ENCODE data around the gene SUCO.
"Not testable (repeated sequence)": the region's sequence is repeated elsewhere in the genome, so short reads cannot be mapped to it uniquely, and the experiment has no call there.

The SUCO gene, protein sequence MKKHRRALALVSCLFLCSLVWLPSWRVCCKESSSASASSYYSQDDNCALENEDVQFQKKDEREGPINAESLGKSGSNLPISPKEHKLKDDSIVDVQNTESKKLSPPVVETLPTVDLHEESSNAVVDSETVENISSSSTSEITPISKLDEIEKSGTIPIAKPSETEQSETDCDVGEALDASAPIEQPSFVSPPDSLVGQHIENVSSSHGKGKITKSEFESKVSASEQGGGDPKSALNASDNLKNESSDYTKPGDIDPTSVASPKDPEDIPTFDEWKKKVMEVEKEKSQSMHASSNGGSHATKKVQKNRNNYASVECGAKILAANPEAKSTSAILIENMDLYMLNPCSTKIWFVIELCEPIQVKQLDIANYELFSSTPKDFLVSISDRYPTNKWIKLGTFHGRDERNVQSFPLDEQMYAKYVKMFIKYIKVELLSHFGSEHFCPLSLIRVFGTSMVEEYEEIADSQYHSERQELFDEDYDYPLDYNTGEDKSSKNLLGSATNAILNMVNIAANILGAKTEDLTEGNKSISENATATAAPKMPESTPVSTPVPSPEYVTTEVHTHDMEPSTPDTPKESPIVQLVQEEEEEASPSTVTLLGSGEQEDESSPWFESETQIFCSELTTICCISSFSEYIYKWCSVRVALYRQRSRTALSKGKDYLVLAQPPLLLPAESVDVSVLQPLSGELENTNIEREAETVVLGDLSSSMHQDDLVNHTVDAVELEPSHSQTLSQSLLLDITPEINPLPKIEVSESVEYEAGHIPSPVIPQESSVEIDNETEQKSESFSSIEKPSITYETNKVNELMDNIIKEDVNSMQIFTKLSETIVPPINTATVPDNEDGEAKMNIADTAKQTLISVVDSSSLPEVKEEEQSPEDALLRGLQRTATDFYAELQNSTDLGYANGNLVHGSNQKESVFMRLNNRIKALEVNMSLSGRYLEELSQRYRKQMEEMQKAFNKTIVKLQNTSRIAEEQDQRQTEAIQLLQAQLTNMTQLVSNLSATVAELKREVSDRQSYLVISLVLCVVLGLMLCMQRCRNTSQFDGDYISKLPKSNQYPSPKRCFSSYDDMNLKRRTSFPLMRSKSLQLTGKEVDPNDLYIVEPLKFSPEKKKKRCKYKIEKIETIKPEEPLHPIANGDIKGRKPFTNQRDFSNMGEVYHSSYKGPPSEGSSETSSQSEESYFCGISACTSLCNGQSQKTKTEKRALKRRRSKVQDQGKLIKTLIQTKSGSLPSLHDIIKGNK (N-terminal part only)

DNA sequence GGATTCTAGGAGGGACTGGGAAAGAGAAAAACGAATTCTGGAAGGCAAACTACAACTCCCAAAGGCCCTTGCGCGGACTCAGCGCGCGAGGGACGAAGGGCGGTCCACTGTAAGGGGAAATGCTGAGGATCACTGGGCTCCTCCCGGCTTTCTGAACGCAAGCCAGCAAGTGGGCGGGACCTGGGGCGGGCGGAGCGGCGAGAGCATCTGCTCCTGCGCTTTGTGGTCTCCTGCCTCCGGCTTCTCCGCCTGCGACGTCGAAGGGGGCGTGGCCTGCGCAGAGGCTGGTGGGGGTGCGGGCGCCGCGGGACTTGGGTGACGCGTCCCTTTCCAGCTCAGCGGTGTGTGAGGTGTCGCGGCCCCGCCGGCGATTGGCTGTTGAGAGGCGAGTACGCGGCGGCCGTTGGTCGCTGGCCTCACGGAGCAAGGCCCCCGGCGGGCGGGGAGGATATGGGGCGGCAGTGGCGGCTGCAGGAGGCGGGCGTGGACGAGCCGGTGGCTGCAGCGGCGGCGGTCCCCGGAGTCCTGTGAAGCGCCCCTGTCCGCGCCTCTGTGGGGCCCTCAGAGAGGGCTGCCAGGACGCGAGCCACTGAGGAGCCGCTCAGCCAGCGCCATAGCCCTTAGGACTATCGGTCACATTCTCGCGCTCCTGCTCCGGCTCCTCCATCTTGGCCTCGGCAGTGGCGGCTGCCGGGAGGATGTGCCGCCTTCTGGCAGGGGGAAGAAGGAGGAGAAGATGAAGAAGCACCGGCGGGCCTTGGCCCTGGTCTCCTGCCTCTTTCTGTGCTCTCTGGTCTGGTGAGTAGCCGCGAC, at the start of gene SUCO:
Gene SUCO, plus strand, starts transcription at position 451 of the 813 bp plus-strand sequence. Its CDS starts 286 bp downstream, at position 737.
- peak; percentile 100 for DNase-seq

DNA sequence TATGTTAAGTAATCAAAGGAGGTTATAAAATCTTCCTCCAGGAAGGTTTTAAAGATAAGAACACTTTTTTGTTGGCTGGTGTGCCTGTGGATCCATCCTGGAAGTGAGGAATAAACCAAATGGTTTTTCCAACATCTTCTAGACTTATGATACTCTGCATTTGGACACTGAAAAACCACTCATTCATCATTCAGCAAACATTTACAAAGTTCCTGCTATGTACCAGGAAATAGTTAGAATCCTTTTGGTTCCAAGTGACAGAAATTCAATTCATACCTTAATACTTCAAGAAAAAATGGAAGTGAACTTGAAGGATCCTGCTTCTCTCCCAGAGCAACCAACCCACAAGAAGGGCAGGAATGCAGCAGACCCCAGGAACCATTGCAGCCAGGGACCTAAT, 49.5 kb upstream of the SUCO start:
- no peak for DNase-seq

DNA sequence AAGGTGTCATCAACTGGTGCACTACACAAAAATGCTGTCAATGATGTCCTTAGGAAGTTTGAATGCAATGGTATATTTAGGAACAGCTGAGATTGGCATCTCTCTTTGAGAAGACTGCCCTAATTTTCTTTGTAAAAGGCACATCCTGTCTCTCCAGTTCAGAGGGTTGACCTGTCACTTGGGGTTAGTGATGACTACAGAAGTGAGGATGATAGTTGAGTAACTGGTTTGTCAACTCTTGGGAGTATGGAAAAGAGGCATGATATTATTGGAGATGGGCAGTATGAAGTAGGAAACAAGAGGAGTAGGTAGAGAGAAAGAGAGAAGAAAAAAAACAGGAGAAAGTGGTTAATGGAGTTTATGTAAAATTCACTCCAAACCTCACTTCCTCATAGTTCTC, 48.7 kb upstream of the SUCO start:
- DNase-seq = no peak

DNA sequence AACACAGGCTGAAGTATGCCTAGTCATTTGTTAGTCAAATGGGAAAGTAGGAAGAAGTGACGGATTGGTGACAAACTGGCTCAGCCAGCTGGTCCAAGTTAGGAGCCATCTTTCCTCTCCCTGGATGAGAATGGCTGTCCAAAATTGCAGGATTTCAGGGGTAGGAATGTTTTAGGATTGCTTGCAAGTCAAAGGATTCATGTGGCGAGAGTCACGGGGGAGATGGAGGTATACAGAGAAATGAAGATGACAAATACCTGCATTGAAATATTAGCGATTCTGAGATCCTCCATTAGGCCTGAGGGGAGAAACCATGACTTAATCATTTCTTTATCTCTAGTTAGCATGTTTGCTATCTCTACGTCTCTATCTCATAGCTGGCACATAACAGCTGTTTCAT, 47.3 kb upstream of the SUCO start:
- no peak for DNase-seq

DNA sequence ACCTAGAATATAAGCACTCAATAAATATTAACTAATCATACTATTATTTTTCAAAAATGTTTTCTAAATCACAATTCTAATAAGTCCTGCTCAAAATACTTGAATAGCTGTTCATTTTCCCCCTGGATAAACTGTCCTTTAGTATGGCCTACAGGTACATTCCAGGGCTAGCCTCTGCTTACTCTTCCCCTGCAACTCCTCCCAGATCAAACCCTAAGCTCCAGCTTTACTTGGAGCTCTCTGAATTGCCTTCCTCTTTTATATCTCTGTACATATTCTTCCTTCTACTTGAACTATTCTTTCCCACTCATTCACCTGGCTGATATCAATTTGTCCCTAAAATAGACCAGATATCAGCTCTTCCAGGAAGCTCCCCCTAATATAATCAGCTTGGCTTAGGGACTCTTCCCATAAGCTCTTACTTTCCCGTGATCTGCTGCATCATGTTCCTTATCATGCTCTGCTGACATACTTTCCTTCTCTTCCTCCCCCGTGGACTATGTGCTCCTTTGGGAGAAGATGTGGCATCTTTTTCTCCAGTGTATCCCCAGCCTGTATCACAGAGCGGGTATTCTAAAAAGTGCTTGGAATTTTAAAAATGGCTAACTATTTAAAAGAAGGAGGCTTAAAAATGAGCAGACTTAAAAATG, 46.0 kb upstream of the SUCO start:
- no peak for DNase-seq

DNA sequence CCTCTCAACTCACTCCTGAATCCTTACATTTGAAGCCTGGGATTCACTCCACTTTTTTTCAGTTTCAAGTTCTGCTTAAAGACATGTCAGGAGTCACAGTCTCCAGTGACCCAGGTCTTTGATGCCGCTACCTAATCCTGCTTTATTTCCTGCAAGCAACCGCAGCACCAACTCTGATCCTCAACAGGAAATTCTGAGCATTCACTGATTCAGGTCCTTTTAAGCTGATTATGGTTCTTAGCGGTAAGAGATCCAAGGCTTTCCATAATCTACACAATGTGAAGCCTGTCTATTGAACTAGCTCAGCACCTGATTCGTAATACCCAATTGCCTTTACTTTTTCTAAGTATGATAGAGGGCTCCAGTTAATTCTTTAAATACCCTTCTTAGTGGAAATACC, 45.4 kb upstream of the SUCO start:
- DNase-seq = no peak

DNA sequence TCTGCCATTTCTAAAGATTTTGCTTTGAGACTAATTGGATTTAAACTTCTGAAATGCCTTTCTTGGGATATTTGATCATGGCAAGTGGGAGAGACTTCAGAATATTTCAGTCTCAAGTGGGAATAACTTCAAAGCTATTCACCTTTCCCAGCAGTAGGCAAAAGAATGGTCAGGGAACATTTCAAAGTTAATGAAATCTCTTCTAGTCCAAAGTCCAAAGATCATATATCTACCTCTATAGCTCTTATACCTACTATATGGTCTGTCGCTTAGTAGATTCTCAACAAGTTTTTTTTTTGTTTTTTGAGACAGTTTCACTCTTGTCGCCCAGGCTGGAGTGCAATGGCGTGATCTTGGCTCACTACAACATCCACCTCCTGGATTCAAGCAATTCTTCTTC, 44.6 kb upstream of the SUCO start:
- DNase-seq = no peak

DNA sequence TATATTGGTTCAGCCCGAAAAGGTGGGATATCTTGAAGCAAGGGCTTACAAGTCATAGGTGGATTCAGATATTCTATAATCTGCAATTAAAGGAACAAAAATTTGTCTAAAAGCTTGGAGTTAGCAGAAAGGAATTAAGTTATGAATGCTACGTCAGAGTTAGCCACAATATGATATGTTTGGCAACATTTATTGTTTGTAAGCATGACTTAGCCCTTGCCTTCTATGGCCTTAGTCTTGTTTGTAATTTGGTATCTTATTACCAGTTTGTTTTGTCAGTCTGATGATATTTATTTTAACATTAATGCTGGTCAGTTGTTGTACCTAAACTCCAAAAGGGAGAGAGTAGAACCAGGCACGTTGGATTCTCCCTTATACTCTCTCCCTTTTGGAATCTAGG, 43.1 kb upstream of the SUCO start:
- DNase-seq = no peak

DNA sequence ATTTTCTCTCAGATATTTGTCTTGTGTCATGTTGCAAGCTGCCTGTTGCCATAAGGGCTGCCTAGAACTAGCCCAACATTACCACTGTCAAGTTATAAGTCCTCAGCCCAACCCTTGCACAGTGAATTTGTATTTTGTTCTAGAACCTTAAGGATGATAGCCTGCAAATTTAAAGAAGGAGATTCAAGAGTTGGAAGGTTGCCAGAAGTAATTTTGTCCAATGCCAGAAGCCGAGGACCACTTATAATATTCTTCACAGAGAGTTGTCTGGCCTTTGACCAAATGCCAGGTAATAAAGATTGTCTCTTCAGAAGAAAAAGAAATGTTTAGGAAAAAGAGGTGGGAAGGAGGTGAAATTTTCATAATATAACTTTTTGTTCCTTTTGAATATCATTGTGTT, 40.5 kb upstream of the SUCO start:
- DNase-seq = no peak

DNA sequence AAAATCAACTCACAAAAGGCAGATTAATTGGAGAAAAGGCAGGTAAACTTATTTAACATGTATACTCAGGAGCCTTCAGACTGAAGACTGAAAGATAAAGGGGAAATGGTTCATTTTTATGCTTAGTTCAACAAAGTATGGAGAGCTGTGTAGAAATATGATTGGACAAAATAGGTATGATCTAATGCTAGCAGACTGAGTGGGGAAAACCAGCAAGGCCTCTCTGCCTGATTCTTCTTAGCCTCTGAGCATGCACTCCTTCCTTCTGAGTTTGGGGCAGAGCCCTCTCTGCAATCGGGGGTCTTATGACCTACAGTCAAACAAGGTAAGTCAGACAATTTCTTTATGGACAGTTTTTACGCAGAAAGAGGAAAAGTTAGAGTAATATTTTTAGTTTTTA, 38.8 kb upstream of the SUCO start:
- DNase-seq = no peak

DNA sequence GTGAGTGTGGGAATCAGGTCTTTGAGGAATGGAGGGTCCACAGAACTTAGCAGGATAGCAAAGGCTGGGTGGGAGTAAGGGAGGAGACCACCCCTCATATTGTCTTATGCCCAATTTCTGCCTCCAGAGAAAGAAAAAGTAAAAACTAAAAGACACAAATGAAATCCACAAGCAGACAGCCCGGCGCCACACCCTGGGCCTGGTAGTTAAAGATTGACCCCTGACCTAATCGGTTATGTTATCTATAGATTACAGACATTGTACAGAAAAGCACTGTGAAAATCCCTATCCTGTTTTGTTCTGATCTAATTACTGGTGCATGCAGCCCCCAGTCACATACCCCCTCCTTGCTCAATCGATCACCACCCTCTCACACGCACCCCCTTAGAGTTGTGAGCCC, 36.8 kb upstream of the SUCO start:
- not testable (repeated sequence) for DNase-seq

DNA sequence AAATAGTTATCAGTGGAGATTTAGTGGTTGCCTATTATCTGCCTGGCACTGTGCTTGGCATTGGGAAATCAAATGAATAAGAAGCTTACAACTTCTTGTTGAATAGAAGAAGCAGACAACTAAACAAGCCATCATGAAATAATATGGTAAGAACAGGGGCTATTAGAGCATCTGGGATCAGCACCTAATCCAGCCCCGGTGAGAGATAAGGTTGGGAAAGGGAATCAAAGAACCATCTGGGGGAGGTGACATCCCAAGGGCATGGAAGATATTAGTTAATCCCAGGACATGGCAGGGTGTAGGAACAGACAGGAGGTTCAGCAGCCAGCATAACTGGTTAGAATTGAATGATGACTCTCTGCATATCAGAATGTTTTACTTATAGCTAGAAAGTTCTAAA, 36.3 kb upstream of the SUCO start:
- DNase-seq = no peak

DNA sequence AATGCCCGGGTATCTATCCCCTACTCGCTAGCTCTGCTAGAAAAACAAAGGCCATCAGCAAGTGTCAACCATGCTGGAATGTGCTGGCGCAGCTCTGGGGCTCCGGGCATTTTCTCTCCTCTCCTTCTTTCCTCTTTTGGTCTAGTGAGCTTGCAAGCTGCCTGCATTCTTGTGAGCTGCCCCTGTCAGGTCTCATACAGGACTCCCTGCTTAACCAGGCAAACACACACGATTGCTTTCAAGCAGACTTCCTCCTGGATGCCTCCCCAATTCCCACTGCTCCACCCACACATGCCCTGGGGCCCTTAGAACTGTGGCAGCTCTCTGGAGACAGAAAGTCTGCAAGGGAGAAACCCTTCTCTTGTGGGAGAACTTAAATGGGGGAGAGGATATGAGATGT, 35.7 kb upstream of the SUCO start:
- no peak for DNase-seq

DNA sequence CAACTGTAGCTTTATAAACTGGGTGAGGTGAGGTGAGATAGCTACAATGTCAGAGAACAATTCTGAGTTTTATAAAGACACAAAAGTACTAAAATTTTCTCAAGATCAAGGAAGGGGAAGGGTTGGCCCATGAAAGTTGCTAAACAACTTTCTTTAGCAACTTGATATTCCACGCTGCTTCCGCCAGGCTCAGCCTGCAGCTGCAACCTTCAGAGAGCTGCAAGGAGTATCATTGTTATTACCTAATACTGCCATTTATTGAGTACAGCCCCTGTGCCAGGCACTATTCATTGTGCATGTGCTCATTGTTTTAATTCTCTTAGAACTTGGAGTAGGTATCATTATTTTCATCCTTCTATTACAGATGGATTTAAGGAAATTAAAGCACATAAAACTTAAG, 34.1 kb upstream of the SUCO start:
- no peak for DNase-seq

DNA sequence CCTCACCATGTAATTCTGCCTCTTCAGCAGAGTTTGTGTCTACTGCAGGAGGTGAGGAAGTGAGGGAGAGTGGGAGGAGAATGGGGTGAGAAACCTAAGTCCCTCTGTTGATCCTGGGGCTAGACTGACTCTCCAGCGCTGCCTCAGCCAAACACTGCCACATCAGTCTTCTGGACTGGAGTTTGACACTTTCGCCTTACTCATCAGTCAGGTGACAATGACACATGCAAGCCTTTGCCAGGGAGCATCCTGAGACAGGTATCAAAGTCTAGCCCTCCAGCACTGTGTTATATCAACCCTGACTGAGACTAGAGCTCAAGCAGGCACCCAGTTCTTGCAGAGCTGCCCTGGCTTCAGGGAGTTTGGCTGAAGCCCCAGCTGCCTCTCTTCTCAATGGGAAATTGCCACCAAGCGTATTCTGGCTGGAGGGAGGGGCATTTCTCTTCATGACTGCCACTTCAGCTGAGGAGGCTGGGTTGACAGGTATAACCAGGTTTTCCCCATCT, 33.3 kb upstream of the SUCO start:
- DNase-seq = peak; percentile 4

DNA sequence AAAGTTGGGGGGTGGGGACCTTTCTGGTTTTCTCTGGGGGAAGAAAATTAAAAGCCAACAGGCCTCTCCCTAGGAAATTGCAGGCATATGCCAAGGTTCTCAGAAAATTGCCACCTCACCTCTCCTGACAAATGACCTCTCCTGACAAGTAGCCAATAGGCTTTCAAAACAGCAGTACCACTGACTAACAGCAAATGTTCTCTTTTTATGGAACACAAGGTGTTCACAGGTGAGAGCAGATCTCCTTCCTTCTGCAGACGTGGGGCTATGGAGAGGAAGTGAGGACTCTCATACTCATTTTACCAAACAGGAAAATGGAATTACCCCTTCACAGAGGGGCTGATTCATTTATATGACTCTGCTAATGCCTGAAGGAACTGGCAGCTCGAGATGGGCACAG, 32.7 kb upstream of the SUCO start:
- DNase-seq = no peak

DNA sequence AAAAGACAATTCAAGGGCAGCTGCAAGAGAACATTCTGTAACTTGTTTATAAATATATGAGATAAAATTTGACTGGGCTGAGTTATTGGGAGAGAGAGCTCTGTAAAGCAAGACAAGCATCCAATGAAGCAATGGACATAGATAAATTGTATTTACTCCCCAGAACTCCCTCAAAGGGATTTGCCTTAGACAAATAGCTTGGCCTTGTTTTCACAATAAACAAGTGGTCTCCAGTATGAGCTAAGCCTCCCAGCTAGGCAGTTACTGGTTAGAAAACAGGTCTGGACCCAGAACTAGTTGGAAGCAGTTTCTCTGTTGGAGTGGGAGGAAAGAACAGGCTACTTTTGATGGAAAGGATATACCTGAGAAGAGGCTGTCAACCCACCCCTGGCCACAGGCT, 25.2 kb upstream of the SUCO start:
- no peak for DNase-seq

DNA sequence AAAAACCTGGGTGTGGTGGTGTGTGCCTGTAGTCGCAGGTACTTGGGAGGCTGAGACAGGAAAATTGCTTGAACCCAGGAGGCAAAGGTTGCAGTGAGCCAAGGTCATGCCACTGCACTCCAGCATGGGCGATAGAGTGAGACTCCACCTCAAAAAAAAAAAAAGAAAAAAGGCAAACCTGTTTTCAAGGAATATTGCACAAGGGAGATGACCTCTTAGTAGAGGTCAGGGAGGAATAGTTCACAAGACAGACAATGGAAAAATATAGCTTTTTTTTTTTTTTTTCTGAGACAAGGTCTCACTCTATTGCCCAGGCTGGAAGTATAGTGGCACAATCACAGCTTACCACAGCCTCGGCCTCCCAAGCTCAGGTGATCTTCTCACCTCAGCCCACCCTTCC, 22.5 kb upstream of the SUCO start:
- no peak for DNase-seq

DNA sequence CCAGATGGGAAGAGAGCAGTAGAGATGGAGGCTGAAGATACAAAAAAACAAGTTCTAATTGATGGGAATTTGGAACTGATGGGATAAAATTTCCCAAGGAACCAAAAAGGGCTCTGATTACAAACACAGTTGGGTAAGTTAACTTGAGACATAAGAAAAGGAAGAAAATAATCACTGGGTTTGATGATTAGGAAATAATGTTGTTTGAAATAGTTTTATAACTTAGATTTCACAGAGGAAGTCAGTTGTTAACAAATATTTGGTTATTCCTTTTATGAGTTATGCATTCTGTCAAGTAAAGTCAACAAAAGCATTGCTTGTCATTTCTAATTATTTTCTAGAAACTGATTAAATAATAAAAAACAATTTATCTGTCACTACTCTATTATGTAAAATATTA, 20.4 kb upstream of the SUCO start:
- no peak for DNase-seq

DNA sequence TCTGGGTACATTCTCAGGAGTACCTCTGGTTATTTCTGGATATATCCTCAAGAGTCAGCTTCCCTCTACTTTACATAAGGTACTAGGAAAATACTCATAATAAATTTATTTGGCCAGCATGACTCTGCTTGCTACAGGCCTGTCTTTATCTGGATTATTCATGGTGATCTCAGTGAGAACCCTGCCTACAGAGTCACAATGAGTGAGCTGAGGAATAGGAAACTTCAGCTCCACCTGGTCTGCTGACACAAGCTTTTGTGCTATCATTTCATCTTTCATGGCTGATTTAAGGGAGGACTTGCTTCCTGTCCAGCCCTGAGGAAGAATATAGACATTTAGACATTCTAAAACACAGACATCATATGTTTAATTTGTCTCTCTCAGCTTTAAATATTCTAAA, 19.5 kb upstream of the SUCO start:
- no peak for DNase-seq

DNA sequence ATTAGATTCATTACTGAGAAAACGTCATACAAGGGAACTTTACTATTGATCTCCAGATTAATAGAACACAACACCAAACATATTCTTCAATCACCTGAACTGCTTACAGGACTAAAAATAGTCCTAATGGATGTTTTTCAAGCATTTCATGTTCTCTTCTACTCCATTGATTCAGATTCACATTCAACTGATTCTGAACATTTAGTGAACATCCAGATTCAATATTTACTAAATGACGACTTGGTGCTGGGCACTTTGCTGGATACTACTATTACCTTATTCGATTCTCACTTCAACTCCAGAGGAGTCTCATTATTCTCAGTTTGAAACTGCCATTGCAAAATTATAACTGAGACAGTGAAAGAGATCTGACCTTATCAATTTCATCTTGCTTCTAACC, 18.8 kb upstream of the SUCO start:
- no peak for DNase-seq

DNA sequence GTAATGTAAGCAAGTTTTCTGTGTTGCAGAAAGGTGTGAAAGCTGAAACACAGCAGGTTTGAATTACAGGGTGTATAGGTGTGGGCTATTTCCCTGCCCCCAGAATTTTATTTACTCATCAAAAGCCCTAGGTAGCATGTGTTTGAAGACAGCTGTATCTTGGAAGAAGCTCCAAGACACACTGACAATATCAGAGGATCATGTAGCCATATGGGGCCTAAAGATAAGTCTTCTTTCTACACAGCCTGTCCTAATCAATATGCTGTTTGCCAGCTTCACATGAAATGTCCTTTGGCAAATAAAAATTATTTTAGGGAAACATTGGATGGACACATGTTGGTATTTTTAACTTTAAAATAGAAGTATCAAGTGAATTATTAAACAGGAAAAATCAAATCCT, 17.5 kb upstream of the SUCO start:
- no peak for DNase-seq
